ENCODE measurements around the gene ARSA.
"Not testable (repeated sequence)": the region's sequence is repeated elsewhere in the genome, so short reads cannot be mapped to it uniquely, and the experiment has no call there.

Gene ARSA

DNA sequence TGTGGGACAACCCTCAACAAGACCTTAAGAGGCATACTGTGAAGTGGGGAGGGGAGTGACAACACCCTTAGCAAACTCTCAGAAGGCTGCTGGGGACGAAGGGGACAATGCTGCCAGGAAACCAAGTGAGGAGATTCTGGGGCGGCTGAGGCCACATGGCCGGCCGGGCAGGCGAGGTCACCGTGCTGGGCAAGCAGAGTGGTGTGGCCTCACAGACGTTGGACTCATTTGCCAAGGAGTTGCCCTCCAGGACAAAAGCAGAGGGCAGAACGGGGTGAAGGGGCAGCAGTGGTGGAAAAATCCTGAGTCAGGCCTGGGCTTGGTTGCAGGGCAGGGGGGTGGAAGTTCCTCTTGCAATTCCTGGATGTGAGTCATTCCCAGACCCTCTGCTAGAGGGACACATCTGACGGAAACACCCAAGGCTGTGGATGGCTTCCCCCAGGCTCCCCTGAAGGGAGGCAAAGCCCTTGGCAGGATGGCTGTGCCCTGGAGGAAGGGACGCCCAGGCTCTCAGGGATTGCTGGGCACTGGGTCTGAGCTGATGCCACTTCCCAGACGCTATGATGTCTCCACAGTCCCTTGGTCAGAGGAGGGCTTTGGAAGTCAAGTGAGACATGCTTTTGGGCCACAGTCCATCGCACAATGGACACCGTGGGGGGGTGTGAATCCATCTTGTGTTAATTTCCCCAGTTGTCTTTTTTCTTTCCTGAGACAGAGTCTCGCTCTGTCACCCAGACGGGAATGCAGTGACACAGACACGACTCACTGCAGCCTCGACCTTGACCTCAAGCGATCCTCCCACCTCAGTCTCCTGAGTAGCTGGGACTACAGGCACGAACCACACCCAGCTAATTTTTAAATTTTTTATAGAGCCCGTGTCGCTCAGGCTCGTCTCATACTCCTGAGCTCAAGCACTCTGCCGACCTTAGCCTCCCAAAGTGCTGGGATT, 28.4 kb upstream of the ARSA start:
- Histone ChIP-seq H3K27ac (ENCODE audit: insufficient read depth in 1 of 2, low read depth in 1 of 2, low read length in 2 of 2, poor library complexity in 1 of 2, severe bottlenecking in 2 of 2) (no peak overlapping the region), H3K27me3 (replicated peaks in 2 of 5; ENCODE audit: control insufficient read depth in 4 of 5, insufficient read depth in 5 of 5, low read length in 4 of 5) (no peaks in the 10 kb centered on the region), H3K9me3 (ENCODE audit: control extremely low read depth in 1 of 5, control insufficient read depth in 4 of 5, insufficient read depth in 2 of 5, low read depth in 1 of 5, low read length in 4 of 5) (peaks cover 0 to 1% (median 0%) of the 10 kb centered on the region in 5 experiments), H3K4me1 (ENCODE audit: control extremely low read depth in 1 of 4, control insufficient read depth in 4 of 4, insufficient read depth in 4 of 4, low read length in 3 of 4) (peaks cover 0 to 16% (median 2%) of the 10 kb centered on the region in 4 experiments), H3K36me3 (ENCODE audit: control insufficient read depth in 4 of 4, insufficient read depth in 4 of 4, low read length in 3 of 4) (no peaks in the 10 kb centered on the region), H3K4me3 (ENCODE audit: control insufficient read depth in 1 of 7, extremely low read depth in 1 of 7, insufficient read depth in 4 of 7, low read depth in 2 of 7, low read length in 6 of 7) (no peak overlapping the region)
- ChIA-PET POLR2A (interaction anchor here (0.6 kb wide), 1 partner anchor 32 kb away, joined by 3 read pairs; no protein-coding TSS in a partner anchor), CTCF (interaction anchor here (1.6 kb wide), 1 partner anchor 14 kb away, joined by 8 read pairs; no protein-coding TSS in a partner anchor)
- WGBS (ENCODE audit: insufficient coverage), result 88% methylated on average over 18 of the region's 23 CpGs
- peak in 1 of 3 donors; percentile 77 for DNase-seq

DNA sequence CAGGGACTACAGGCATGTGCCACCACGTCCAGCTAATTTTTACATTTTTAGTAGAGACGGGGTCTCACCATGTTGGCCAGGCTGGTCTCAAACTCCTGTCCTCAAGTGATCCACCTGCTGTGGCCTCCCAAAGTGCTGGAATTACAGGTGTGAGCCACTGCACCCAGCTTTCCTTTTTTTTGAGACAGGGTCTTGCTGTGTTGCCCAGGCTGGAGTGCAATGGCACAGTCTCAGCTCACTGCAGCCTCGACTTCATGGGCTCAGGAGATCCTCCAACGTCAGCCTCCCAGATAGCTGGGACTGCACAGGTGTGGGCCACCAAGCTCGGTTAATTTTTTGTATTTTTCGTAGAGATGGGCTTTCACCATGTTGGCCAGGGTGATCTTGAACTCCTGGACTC, 26.7 kb upstream of the ARSA start:
- H3K27ac ChIP-seq (ENCODE audit: insufficient read depth in 1 of 2, low read depth in 1 of 2, low read length in 2 of 2, poor library complexity in 1 of 2, severe bottlenecking in 2 of 2); H3K27me3 ChIP-seq (replicated peaks in 2 of 5; ENCODE audit: control insufficient read depth in 4 of 5, insufficient read depth in 5 of 5, low read length in 4 of 5); DNase-seq; POLR2A ChIA-PET; H3K4me3 ChIP-seq (ENCODE audit: control insufficient read depth in 1 of 7, extremely low read depth in 1 of 7, insufficient read depth in 4 of 7, low read depth in 2 of 7, low read length in 6 of 7); H3K36me3 ChIP-seq (ENCODE audit: control insufficient read depth in 4 of 4, insufficient read depth in 4 of 4, low read length in 3 of 4); H3K9me3 ChIP-seq (ENCODE audit: control extremely low read depth in 1 of 5, control insufficient read depth in 4 of 5, insufficient read depth in 2 of 5, low read depth in 1 of 5, low read length in 4 of 5): not testable (repeated sequence)
- H3K4me1 ChIP-seq (ENCODE audit: control extremely low read depth in 1 of 4, control insufficient read depth in 4 of 4, insufficient read depth in 4 of 4, low read length in 3 of 4), result peaks cover 0 to 16% (median 2%) of the 10 kb centered on the region in 4 experiments
- CTCF ChIA-PET, result interaction anchor here (1.0 kb wide), 1 partner anchor 15 kb away, joined by 3 read pairs; no protein-coding TSS in a partner anchor
- 90% methylated on average over 6 of the region's 6 CpGs for WGBS (ENCODE audit: insufficient coverage)

- Histone ChIP-seq H3K27me3 (replicated peaks in 2 of 5; ENCODE audit: control insufficient read depth in 4 of 5, insufficient read depth in 5 of 5, low read length in 4 of 5) (no peaks in the 10 kb centered on the region), H3K27ac (ENCODE audit: insufficient read depth in 1 of 2, low read depth in 1 of 2, low read length in 2 of 2, poor library complexity in 1 of 2, severe bottlenecking in 2 of 2) (no peak overlapping the region), H3K4me1 (ENCODE audit: control extremely low read depth in 1 of 4, control insufficient read depth in 4 of 4, insufficient read depth in 4 of 4, low read length in 3 of 4) (peaks cover 0 to 16% (median 2%) of the 10 kb centered on the region in 4 experiments), H3K36me3 (ENCODE audit: control insufficient read depth in 4 of 4, insufficient read depth in 4 of 4, low read length in 3 of 4) (no peaks in the 10 kb centered on the region), H3K9me3 (ENCODE audit: control extremely low read depth in 1 of 5, control insufficient read depth in 4 of 5, insufficient read depth in 2 of 5, low read depth in 1 of 5, low read length in 4 of 5) (peaks cover 0 to 5% (median 0%) of the 10 kb centered on the region in 5 experiments), H3K4me3 (ENCODE audit: control insufficient read depth in 1 of 7, extremely low read depth in 1 of 7, insufficient read depth in 4 of 7, low read depth in 2 of 7, low read length in 6 of 7) (no peak overlapping the region)
- ChIA-PET POLR2A (no interaction called here), CTCF (no interaction called here)
- 100% methylated on average over 9 of the region's 10 CpGs for WGBS (ENCODE audit: insufficient coverage)
- DNase-seq, result no peak
Observed at GRCh38 chr22:50653256-50653655, 25.3 kb upstream of the ARSA start.

DNA sequence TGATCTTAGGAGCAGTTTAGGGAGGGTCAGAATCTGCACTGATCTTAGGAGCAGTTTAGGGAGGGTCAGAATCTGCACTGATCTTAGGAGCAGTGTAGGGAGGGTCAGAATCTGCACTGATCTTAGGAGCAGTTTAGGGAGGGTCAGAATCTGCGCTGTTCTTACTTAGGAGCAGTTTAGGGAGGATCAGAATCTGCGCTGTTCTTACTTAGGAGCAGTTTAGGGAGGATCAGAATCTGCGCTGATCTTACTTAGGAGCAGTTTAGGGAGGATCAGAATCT, 15.8 kb upstream of the ARSA start:
- CTCF ChIA-PET, result interaction anchor here (1.8 kb wide), 1 partner anchor 22 kb away, joined by 4 read pairs; no protein-coding TSS in a partner anchor
- H3K27ac ChIP-seq (ENCODE audit: insufficient read depth in 1 of 2, low read depth in 1 of 2, low read length in 2 of 2, poor library complexity in 1 of 2, severe bottlenecking in 2 of 2); H3K4me3 ChIP-seq (ENCODE audit: control insufficient read depth in 1 of 7, extremely low read depth in 1 of 7, insufficient read depth in 4 of 7, low read depth in 2 of 7, low read length in 6 of 7); POLR2A ChIA-PET; H3K9me3 ChIP-seq (ENCODE audit: control extremely low read depth in 1 of 5, control insufficient read depth in 4 of 5, insufficient read depth in 2 of 5, low read depth in 1 of 5, low read length in 4 of 5); H3K36me3 ChIP-seq (ENCODE audit: control insufficient read depth in 4 of 4, insufficient read depth in 4 of 4, low read length in 3 of 4); DNase-seq: not testable (repeated sequence)
- 75% methylated on average over 2 of the region's 3 CpGs for WGBS (ENCODE audit: insufficient coverage)
- Histone ChIP-seq H3K4me1 (ENCODE audit: control extremely low read depth in 1 of 4, control insufficient read depth in 4 of 4, insufficient read depth in 4 of 4, low read length in 3 of 4) (peaks cover 0 to 13% (median 11%) of the 10 kb centered on the region in 4 experiments), H3K27me3 (replicated peaks in 2 of 5; ENCODE audit: control insufficient read depth in 4 of 5, insufficient read depth in 5 of 5, low read length in 4 of 5) (peaks cover 0 to 11% (median 3%) of the 10 kb centered on the region in 5 experiments)

DNA sequence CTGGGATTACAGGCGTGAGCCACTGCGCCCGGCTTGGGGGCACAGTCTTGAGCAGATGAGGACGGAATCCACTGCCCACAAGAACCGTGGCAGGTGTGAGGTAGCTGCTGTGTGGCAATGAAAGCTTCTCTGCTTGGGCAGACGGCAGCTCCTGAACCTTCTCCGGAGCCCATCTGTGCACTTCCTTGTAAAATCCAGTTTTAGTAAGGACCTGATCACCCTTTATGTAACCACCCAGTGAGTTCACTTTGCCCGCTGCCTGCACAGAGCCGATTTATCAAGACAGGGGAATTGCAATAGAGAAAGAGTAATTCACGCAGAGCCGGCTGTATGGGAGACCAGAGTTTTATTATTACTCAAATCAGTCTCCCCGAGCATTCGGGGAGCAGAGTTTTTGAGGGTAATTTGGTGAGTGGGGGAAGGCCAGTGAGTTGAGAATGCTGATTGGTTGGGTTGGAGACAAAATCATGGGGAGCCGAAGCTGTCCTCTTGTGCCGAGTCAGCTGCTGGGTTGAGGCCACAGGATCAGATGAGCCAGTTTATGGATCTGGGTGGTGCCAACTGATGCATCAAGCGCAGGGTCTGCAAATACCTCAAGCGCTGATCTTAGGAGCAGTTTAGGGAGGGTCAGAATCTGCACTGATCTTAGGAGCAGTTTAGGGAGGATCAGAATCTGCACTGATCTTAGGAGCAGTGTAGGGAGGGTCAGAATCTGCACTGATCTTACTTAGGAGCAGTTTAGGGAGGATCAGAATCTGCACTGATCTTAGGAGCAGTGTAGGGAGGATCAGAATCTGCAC, 15.3 kb upstream of the ARSA start:
- not testable (repeated sequence) for H3K27ac ChIP-seq (ENCODE audit: insufficient read depth in 1 of 2, low read depth in 1 of 2, low read length in 2 of 2, poor library complexity in 1 of 2, severe bottlenecking in 2 of 2); H3K36me3 ChIP-seq (ENCODE audit: control insufficient read depth in 4 of 4, insufficient read depth in 4 of 4, low read length in 3 of 4); H3K4me3 ChIP-seq (ENCODE audit: control insufficient read depth in 1 of 7, extremely low read depth in 1 of 7, insufficient read depth in 4 of 7, low read depth in 2 of 7, low read length in 6 of 7); H3K9me3 ChIP-seq (ENCODE audit: control extremely low read depth in 1 of 5, control insufficient read depth in 4 of 5, insufficient read depth in 2 of 5, low read depth in 1 of 5, low read length in 4 of 5)
- CTCF ChIA-PET, result interaction anchor here (1.0 to 3.8 kb wide), 7 partner anchors 14 to 176 kb away, joined by 3 to 33 read pairs (median 9); partner anchors contain the start of gene ARSA
- POLR2A ChIA-PET, result interaction anchor here (1.1 kb wide), 1 partner anchor 33 kb away, joined by 3 read pairs; no protein-coding TSS in a partner anchor
- Histone ChIP-seq H3K4me1 (ENCODE audit: control extremely low read depth in 1 of 4, control insufficient read depth in 4 of 4, insufficient read depth in 4 of 4, low read length in 3 of 4) (peaks cover 0 to 13% (median 11%) of the 10 kb centered on the region in 4 experiments), H3K27me3 (replicated peaks in 2 of 5; ENCODE audit: control insufficient read depth in 4 of 5, insufficient read depth in 5 of 5, low read length in 4 of 5) (peaks cover 0 to 11% (median 3%) of the 10 kb centered on the region in 5 experiments)
- over 99% methylated on average over 13 of the region's 17 CpGs for WGBS (ENCODE audit: insufficient coverage)
- DNase-seq, result peak in 1 of 3 donors; percentile 46

DNA sequence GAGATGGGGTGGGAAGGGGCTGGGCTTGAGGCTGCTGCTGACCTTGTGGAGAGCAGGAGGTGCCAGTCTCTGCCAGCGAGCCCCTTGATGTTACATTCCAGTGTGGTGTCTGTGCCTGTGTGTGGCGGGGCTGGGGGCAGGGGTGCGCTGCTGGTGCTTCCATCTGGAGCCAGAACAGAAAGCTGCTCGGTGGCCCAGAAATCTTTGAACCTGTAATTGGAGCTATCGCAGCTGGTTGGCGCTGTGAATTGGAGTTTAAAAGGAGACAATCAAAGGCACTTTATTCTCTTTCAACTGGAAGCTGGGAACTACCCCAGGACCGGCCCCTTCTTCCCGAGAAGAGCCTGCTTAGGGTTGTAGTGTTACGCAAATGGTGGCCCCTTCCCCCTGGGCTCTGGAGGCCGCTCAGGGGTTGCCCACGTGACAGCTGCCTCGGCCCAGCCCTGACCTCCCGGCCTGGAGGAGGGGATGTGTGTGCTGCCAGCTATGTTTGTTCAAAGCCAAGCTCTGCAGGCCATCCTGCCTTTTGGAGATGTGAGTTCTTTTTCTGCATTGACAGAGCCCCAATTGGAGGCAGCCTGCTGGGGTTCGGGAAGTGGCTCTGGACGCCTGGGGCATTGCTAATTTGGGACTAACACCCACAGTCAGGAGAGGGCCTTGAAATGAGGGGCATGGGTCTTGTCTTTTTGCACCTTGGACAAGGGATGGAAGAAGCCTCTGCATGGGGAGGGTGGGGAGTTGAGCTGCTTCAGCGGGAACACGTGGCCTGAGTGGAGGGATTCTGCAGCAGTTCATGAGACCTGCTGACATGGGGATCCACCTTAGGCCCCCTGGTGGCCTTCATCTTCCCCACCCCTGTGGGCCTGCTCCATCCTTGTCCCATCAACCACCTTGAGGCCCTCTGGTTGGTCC, 14.0 kb upstream of the ARSA start:
- CTCF ChIA-PET, result interaction anchor here (0.7 to 3.8 kb wide), 18 partner anchors 9 to 175 kb away, joined by 3 to 33 read pairs (median 6); partner anchors contain the start of genes ARSA and SCO2
- POLR2A ChIA-PET, result interaction anchor here (1.1 to 1.8 kb wide), 4 partner anchors 12 to 34 kb away, joined by 3 to 11 read pairs (median 4); partner anchors contain the start of gene SHANK3
- peaks cover 0 to 13% (median 11%) of the 10 kb centered on the region in 4 experiments for H3K4me1 ChIP-seq (ENCODE audit: control extremely low read depth in 1 of 4, control insufficient read depth in 4 of 4, insufficient read depth in 4 of 4, low read length in 3 of 4)
- peaks cover 0 to 11% (median 3%) of the 10 kb centered on the region in 5 experiments for H3K27me3 ChIP-seq (replicated peaks in 2 of 5; ENCODE audit: control insufficient read depth in 4 of 5, insufficient read depth in 5 of 5, low read length in 4 of 5)
- WGBS (ENCODE audit: insufficient coverage), result 37% methylated on average over 17 of the region's 17 CpGs
- no peak overlapping the region for H3K27ac ChIP-seq (ENCODE audit: insufficient read depth in 1 of 2, low read depth in 1 of 2, low read length in 2 of 2, poor library complexity in 1 of 2, severe bottlenecking in 2 of 2)
- peak; percentile 44 to 64 (median 63) for DNase-seq
- no peaks in the 10 kb centered on the region for H3K36me3 ChIP-seq (ENCODE audit: control insufficient read depth in 4 of 4, insufficient read depth in 4 of 4, low read length in 3 of 4)
- peak overlapping the region in 2 of 7 experiments; percentile 26 to 46 for H3K4me3 ChIP-seq (ENCODE audit: control insufficient read depth in 1 of 7, extremely low read depth in 1 of 7, insufficient read depth in 4 of 7, low read depth in 2 of 7, low read length in 6 of 7)
- H3K9me3 ChIP-seq (ENCODE audit: control extremely low read depth in 1 of 5, control insufficient read depth in 4 of 5, insufficient read depth in 2 of 5, low read depth in 1 of 5, low read length in 4 of 5), result no peaks in the 10 kb centered on the region
